ENCODE data around the gene FRMD4A. TPM values are rescaled to one million over a fixed set of nuclear protein-coding genes. Genes with fewer than 3 reads are reported as not detected.

The FRMD4A gene
- polyA plus RNA-seq, 1 of the 3 experiments (the other 2 are of a cell fraction), result 37.7 TPM

- Histone ChIP-seq H3K79me2 (ENCODE audit: insufficient read depth) (no peaks in the 10 kb centered on the region; the same call in 1 of the 2 replicates), H3K9ac (peak overlapping the region; percentile 57), H2AFZ (ENCODE audit: low read depth) (peak overlapping the region; percentile 42; the same call in 1 of the 2 replicates), H3K4me2 (peak overlapping the region; percentile 51), H3K9me2 (no peaks in the 10 kb centered on the region), H3K27ac (ENCODE audit: low read depth in 2 of 2, low read length in 1 of 2) (peak overlapping the region; percentile 86 to 96), H3K4me1 (ENCODE audit: control insufficient read depth in 1 of 2, insufficient read depth in 2 of 2, low read depth in 1 of 2, low read length in 1 of 2) (peaks cover 15 to 32% of the 10 kb centered on the region in 2 experiments), H3F3A (replicated peaks; ENCODE audit: insufficient read depth) (peaks cover 37% of the 10 kb centered on the region), H4K20me1 (ENCODE audit: insufficient read depth) (no peaks in the 10 kb centered on the region), H3K27me3 (ENCODE audit: insufficient read depth) (no peaks in the 10 kb centered on the region), H3K4me3 (ENCODE audit: low read depth in 2 of 2, low read length in 1 of 2) (peak overlapping the region; percentile 8 to 12; a peak in 2 of 4 replicates), H3K9me3 (no peaks in the 10 kb centered on the region), H3K36me3 (replicated peaks in 1 of 2; ENCODE audit: control insufficient read depth in 1 of 2, insufficient read depth in 2 of 2, low read length in 1 of 2) (peaks cover 0 to 18% of the 10 kb centered on the region in 2 experiments)
- no peak for DNase-seq
- ChIA-PET POLR2A (no interaction called here), CTCF (interaction anchor here (1.0 to 1.5 kb wide), 3 partner anchors 20 to 26 kb away, joined by 3 to 5 read pairs (median 5); no protein-coding TSS in a partner anchor)
- WGBS (ENCODE audit: low lambda C conversion rate), result 11% methylated on average over 6 of the region's 6 CpGs
- TF ChIP-seq TEAD4 (IDR thresholded peaks at IDR 0.05; ENCODE audit: borderline replicate concordance, insufficient read depth) (peak; percentile 24; the same call in 1 of the 2 replicates), JUND (IDR thresholded peaks at IDR 0.05) (no peak; the same call in 1 of the 2 replicates), EP300 (IDR thresholded peaks at IDR 0.05; ENCODE audit: borderline replicate concordance in 1 of 2, low read depth in 1 of 2, low read length in 1 of 2) (peak in 1 of 2 experiments; percentile 55; a peak in 1 of 4 replicates), POLR2AphosphoS5 (IDR thresholded peaks at IDR 0.05; ENCODE audit: low read depth, low read length) (no peak), REST (IDR thresholded peaks at IDR 0.05; ENCODE audit: low read depth, low read length) (no peak), RFX5 (IDR thresholded peaks at IDR 0.05; ENCODE audit: low read length) (no peak), FOXJ3 (CRISPR knock-in tag; IDR thresholded peaks at IDR 0.05) (no peak), YY1 (IDR thresholded peaks at IDR 0.05; ENCODE audit: low read depth) (no peak), FOXM1 (IDR thresholded peaks at IDR 0.05; ENCODE audit: low read depth) (0 out of 2 replicates have a peak, but pooled peaks have one; percentile 29), USF2 (IDR thresholded peaks at IDR 0.05; ENCODE audit: borderline replicate concordance, low read depth, low read length) (no peak), TAF1 (IDR thresholded peaks at IDR 0.05; ENCODE audit: borderline replicate concordance, low read depth, low read length) (no peak), ELF1 (IDR thresholded peaks at IDR 0.05) (no peak), RXRA (IDR thresholded peaks at IDR 0.05; ENCODE audit: borderline replicate concordance, low read depth) (0 out of 2 replicates have a peak, but pooled peaks have one; percentile 5), IRF3 (IDR thresholded peaks at IDR 0.05; ENCODE audit: low read depth, low read length) (no peak), RAD21 (IDR thresholded peaks at IDR 0.05; ENCODE audit: low read length) (no peak), MXI1 (IDR thresholded peaks at IDR 0.05; ENCODE audit: low read depth, low read length) (0 out of 2 replicates have a peak, but pooled peaks have one; percentile 3), TCF12 (IDR thresholded peaks at IDR 0.05) (peak; percentile 71), EZH2phosphoT487 (IDR thresholded peaks at IDR 0.05; ENCODE audit: borderline replicate concordance, low read depth) (no peak), PBX3 (IDR thresholded peaks at IDR 0.05) (peak; percentile 65), CHD2 (IDR thresholded peaks at IDR 0.05; ENCODE audit: low read length, partially characterized antibody) (no peak), NFIC (IDR thresholded peaks at IDR 0.05; ENCODE audit: borderline replicate concordance) (peak; percentile 43; the same call in 1 of the 2 replicates), GABPA (IDR thresholded peaks at IDR 0.05; ENCODE audit: low read depth) (no peak), ZBTB33 (IDR thresholded peaks at IDR 0.05; ENCODE audit: borderline replicate concordance, low read depth) (0 out of 2 replicates have a peak, but pooled peaks have one; percentile 40), RCOR1 (IDR thresholded peaks at IDR 0.05; ENCODE audit: low read length) (no peak), FOSL2 (IDR thresholded peaks at IDR 0.05; ENCODE audit: borderline replicate concordance, low read depth) (no peak)
These were observed 645.8 kb downstream of the FRMD4A start for GRCh38 chr10:13684806-13685482.
